Peyer's patch (tissue), 4 donors: ENCODE measurements around the gene CRYL1.

Source experiments
- CTCF ChIP-seq, 6 experiments: fragments of 450-650 bp in 4 of 6; fragments of 200-600 bp in 2 of 6; sonication (generic) in 1 of 6; IDR thresholded peaks; one replicate each; pipeline ENCODE4 v1.5.1; 2017 to 2019; ENCODE audit warnings: antibody characterized with exemption in 6 of 6, mild to moderate bottlenecking in 3 of 6, moderate library complexity in 1 of 6
- POLR2A ChIP-seq, 2 donors: fragments of 450-650 bp; IDR thresholded peaks; one replicate each; pipeline ENCODE4 v1.5.1; 2017; ENCODE audit warnings: antibody characterized with exemption in 2 of 2, mild to moderate bottlenecking in 2 of 2, moderate library complexity in 2 of 2

GRCh38 chr13:20446405-20446804 lies 79.3 kb downstream of the CRYL1 start:
- TF ChIP-seq CTCF (IDR thresholded peaks at IDR 0.05) = no peak
- TF ChIP-seq POLR2A (IDR thresholded peaks at IDR 0.05) = no peak
